ENCODE measurements around the gene WNT3A. TPM values are rescaled to one million over a fixed set of nuclear protein-coding genes. Genes with fewer than 3 reads are reported as not detected.
A peak's percentile ranks its signal among the peaks of the same experiment; 100 is the strongest.

WNT3A gene
- polyA plus RNA-seq, 1 of the 3 experiments (the other 2 are of a cell fraction): not detected

GRCh38 chr1:228083871-228084278 lies 77.1 kb downstream of the WNT3A start (continued):
- TF ChIP-seq, protein P1, sequence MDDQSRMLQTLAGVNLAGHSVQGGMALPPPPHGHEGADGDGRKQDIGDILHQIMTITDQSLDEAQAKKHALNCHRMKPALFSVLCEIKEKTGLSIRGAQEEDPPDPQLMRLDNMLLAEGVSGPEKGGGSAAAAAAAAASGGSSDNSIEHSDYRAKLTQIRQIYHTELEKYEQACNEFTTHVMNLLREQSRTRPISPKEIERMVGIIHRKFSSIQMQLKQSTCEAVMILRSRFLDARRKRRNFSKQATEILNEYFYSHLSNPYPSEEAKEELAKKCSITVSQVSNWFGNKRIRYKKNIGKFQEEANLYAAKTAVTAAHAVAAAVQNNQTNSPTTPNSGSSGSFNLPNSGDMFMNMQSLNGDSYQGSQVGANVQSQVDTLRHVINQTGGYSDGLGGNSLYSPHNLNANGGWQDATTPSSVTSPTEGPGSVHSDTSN (IDR thresholded peaks at IDR 0.05): no peak
- no peak for TF ChIP-seq NFIC (IDR thresholded peaks at IDR 0.05; ENCODE audit: borderline replicate concordance)

- ChIA-PET POLR2A (no interaction called here), CTCF (interaction anchor here (0.7 to 1.3 kb wide), 4 partner anchors 14 to 47 kb away, joined by 3 to 6 read pairs (median 4); no protein-coding TSS in a partner anchor)
- DNase-seq: no peak
- Histone ChIP-seq H3K27me3 (ENCODE audit: insufficient read depth) (no peaks in the 10 kb centered on the region), H2AFZ (ENCODE audit: low read depth) (no peak overlapping the region), H3K36me3 (replicated peaks in 1 of 2; ENCODE audit: control insufficient read depth in 1 of 2, insufficient read depth in 2 of 2, low read length in 1 of 2) (peaks cover 9 to 13% of the 10 kb centered on the region in 2 experiments), H3K27ac (ENCODE audit: low read depth in 2 of 2, low read length in 1 of 2) (peak overlapping the region in 1 of 2 experiments; percentile 80; a peak in 1 of 4 replicates), H3K79me2 (ENCODE audit: insufficient read depth) (peaks cover 99% of the 10 kb centered on the region), H4K20me1 (ENCODE audit: insufficient read depth) (peaks cover 63% of the 10 kb centered on the region), H3F3A (replicated peaks; ENCODE audit: insufficient read depth) (peaks cover 21% of the 10 kb centered on the region), H3K9me3 (no peaks in the 10 kb centered on the region), H3K9ac (peak overlapping the region; percentile 98; the same call in 1 of the 2 replicates), H3K4me1 (ENCODE audit: control insufficient read depth in 1 of 2, insufficient read depth in 2 of 2, low read depth in 1 of 2, low read length in 1 of 2) (peaks cover 35 to 43% of the 10 kb centered on the region in 2 experiments), H3K4me3 (ENCODE audit: low read depth in 2 of 2, low read length in 1 of 2) (peak overlapping the region; percentile 98 to 99), H3K9me2 (no peaks in the 10 kb centered on the region), H3K4me2 (peak overlapping the region; percentile 100)
- TF ChIP-seq SMC3 (IDR thresholded peaks at IDR 0.05; ENCODE audit: low read depth, low read length) (no peak), RXRA (IDR thresholded peaks at IDR 0.05; ENCODE audit: borderline replicate concordance, low read depth) (no peak), FOXJ3 (CRISPR knock-in tag; IDR thresholded peaks at IDR 0.05) (no peak), NFIC (IDR thresholded peaks at IDR 0.05; ENCODE audit: borderline replicate concordance) (no peak), RAD21 (IDR thresholded peaks at IDR 0.05; ENCODE audit: low read length) (no peak), EZH2phosphoT487 (IDR thresholded peaks at IDR 0.05; ENCODE audit: borderline replicate concordance, low read depth) (no peak), TEAD4 (IDR thresholded peaks at IDR 0.05; ENCODE audit: borderline replicate concordance, insufficient read depth) (no peak), MXI1 (IDR thresholded peaks at IDR 0.05; ENCODE audit: low read depth, low read length) (no peak), JUND (IDR thresholded peaks at IDR 0.05) (no peak; the same call in 1 of the 2 replicates)
- 29% methylated on average over 3 of the region's 3 CpGs for WGBS (ENCODE audit: low lambda C conversion rate)
Measured at GRCh38 chr1:228084325-228084724, 77.5 kb downstream of the WNT3A start.

- peaks cover 100% of the 10 kb centered on the region for H3K79me2 ChIP-seq (ENCODE audit: insufficient read depth)
- peaks cover 9 to 17% of the 10 kb centered on the region in 2 experiments for H3K36me3 ChIP-seq (replicated peaks in 1 of 2; ENCODE audit: control insufficient read depth in 1 of 2, insufficient read depth in 2 of 2, low read length in 1 of 2)
- WGBS (ENCODE audit: low lambda C conversion rate): 77% methylated on average over 5 of the region's 5 CpGs
- H3K9me2 ChIP-seq: no peaks in the 10 kb centered on the region
- peak overlapping the region; percentile 98; the same call in 1 of the 2 replicates for H3K9ac ChIP-seq
- peaks cover 68% of the 10 kb centered on the region for H4K20me1 ChIP-seq (ENCODE audit: insufficient read depth)
- ChIA-PET POLR2A (no interaction called here), CTCF (interaction anchor here (1.2 to 1.3 kb wide), 2 partner anchors 13 to 26 kb away, joined by 4 to 6 read pairs; no protein-coding TSS in a partner anchor)
- peak overlapping the region in 1 of 2 experiments; percentile 68; a peak in 2 of 4 replicates for H3K27ac ChIP-seq (ENCODE audit: low read depth in 2 of 2, low read length in 1 of 2)
- H2AFZ ChIP-seq (ENCODE audit: low read depth): no peak overlapping the region
- no peak for DNase-seq
- H3K4me1 ChIP-seq (ENCODE audit: control insufficient read depth in 1 of 2, insufficient read depth in 2 of 2, low read depth in 1 of 2, low read length in 1 of 2): peaks cover 35 to 43% of the 10 kb centered on the region in 2 experiments
- peaks cover 21% of the 10 kb centered on the region for H3F3A ChIP-seq (replicated peaks; ENCODE audit: insufficient read depth)
- H3K4me3 ChIP-seq (ENCODE audit: low read depth in 2 of 2, low read length in 1 of 2): peak overlapping the region; percentile 98 to 99; a peak in 3 of 4 replicates
- H3K9me3 ChIP-seq: no peaks in the 10 kb centered on the region
- H3K4me2 ChIP-seq: peak overlapping the region; percentile 100
- no peaks in the 10 kb centered on the region for H3K27me3 ChIP-seq (ENCODE audit: insufficient read depth)
- TF ChIP-seq MXI1 (IDR thresholded peaks at IDR 0.05; ENCODE audit: low read depth, low read length): no peak
- TF ChIP-seq, protein P2, sequence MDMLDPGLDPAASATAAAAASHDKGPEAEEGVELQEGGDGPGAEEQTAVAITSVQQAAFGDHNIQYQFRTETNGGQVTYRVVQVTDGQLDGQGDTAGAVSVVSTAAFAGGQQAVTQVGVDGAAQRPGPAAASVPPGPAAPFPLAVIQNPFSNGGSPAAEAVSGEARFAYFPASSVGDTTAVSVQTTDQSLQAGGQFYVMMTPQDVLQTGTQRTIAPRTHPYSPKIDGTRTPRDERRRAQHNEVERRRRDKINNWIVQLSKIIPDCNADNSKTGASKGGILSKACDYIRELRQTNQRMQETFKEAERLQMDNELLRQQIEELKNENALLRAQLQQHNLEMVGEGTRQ (IDR thresholded peaks at IDR 0.05; ENCODE audit: borderline replicate concordance, low read depth, low read length): no peak
- TF ChIP-seq EP300 (IDR thresholded peaks at IDR 0.05; ENCODE audit: borderline replicate concordance in 1 of 2, low read depth in 1 of 2, low read length in 1 of 2): no peak
- TF ChIP-seq TAF1 (IDR thresholded peaks at IDR 0.05; ENCODE audit: borderline replicate concordance, low read depth, low read length): no peak
- TF ChIP-seq GATA2 (CRISPR knock-in tag; IDR thresholded peaks at IDR 0.05): no peak
- no peak for TF ChIP-seq TCF12 (IDR thresholded peaks at IDR 0.05)
- TF ChIP-seq FOXM1 (IDR thresholded peaks at IDR 0.05; ENCODE audit: low read depth): no peak
- TF ChIP-seq SMC3 (IDR thresholded peaks at IDR 0.05; ENCODE audit: low read depth, low read length): no peak
- TF ChIP-seq MEF2A (IDR thresholded peaks at IDR 0.05; ENCODE audit: borderline replicate concordance, low read depth): no peak
- TF ChIP-seq RCOR1 (IDR thresholded peaks at IDR 0.05; ENCODE audit: low read length): no peak
- no peak for TF ChIP-seq ELF1 (IDR thresholded peaks at IDR 0.05)
- no peak for TF ChIP-seq FOSL2 (IDR thresholded peaks at IDR 0.05; ENCODE audit: borderline replicate concordance, low read depth)
- TF ChIP-seq RXRA (IDR thresholded peaks at IDR 0.05; ENCODE audit: borderline replicate concordance, low read depth): no peak
- TF ChIP-seq, protein P3, sequence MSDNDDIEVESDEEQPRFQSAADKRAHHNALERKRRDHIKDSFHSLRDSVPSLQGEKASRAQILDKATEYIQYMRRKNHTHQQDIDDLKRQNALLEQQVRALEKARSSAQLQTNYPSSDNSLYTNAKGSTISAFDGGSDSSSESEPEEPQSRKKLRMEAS (IDR thresholded peaks at IDR 0.05; ENCODE audit: low read depth): no peak
- TF ChIP-seq RFX5 (IDR thresholded peaks at IDR 0.05; ENCODE audit: low read length): no peak
- no peak for TF ChIP-seq CHD2 (IDR thresholded peaks at IDR 0.05; ENCODE audit: low read length, partially characterized antibody)
- TF ChIP-seq USF1 (IDR thresholded peaks at IDR 0.05; ENCODE audit: borderline replicate concordance, low read depth): no peak
Measured at GRCh38 chr1:228084797-228085196, 78.0 kb downstream of the WNT3A start.

Data from SK-N-SH (cell line).